Esophagus squamous epithelium (tissue), 5 donors: ENCODE data around the gene HPS3. TPM values are rescaled to one million over a fixed set of nuclear protein-coding genes. Genes with fewer than 3 reads are reported as not detected.

Experiments used
- DNase-seq: peaks from one replicate; lab custom pipeline; 2025; lab: John Stamatoyannopoulos, UW
- H3K27ac ChIP-seq, 4 donors: fragments of 200-600 bp; sonication (generic); one replicate each; pipeline ENCODE4 v1.5.1; 2016 to 2019; ENCODE audit warnings: mild to moderate bottlenecking in 1 of 4
- H3K27me3 ChIP-seq, 4 donors: fragments of 200-600 bp; sonication (generic); 1 replicate in 3 of 4; 2 replicates in 1 of 4; pipeline versions ENCODE4 v1.5.1 to v1.6.0; 2017 to 2021; ENCODE audit warnings: antibody characterized with exemption in 1 of 4
- H3K36me3 ChIP-seq, 3 donors: fragments of 200-600 bp; sonication (generic); one replicate each; pipeline ENCODE4 v1.5.1; 2016 to 2019
- H3K4me1 ChIP-seq, 3 donors: fragments of 200-600 bp; sonication (generic); one replicate each; pipeline ENCODE4 v1.5.1; 2017 to 2019
- H3K4me3 ChIP-seq, 4 donors: fragments of 200-600 bp; sonication (generic); 1 replicate in 3 of 4; 2 replicates in 1 of 4; pipeline ENCODE4 v1.5.1; 2016 to 2019; ENCODE audit warnings: mild to moderate bottlenecking in 2 of 4, moderate library complexity in 1 of 4
- H3K9me3 ChIP-seq, 3 donors: fragments of 200-600 bp; sonication (generic); one replicate each; pipeline ENCODE4 v1.5.1; 2016 to 2019
- CTCF ChIP-seq, 6 experiments: fragments of 450-650 bp in 4 of 6; fragments of 200-600 bp in 2 of 6; sonication (generic) in 2 of 6; IDR thresholded peaks; one replicate each; pipeline ENCODE4 v1.5.1; 2016 to 2019; ENCODE audit warnings: antibody characterized with exemption in 6 of 6, mild to moderate bottlenecking in 4 of 6, moderate library complexity in 4 of 6
- POLR2A ChIP-seq, 4 donors: fragments of 450-650 bp; IDR thresholded peaks; one replicate each; pipeline ENCODE4 v1.6.1; 2017; ENCODE audit warnings: antibody characterized with exemption in 4 of 4, mild to moderate bottlenecking in 4 of 4, moderate library complexity in 3 of 4
- WGBS, 2 donors: methylation state at CpG; one replicate each; pipeline ENCODE4 v1.1.5; 2018; 5-methylcytosine and 5-hydroxymethylcytosine counted together
- intact Hi-C: fragments of 100-400 bp; cut with DNase I; formaldehyde crosslinking; loops from one replicate; pipeline ENCODE4 v1.15.0; 2022
- total RNA-seq, 4 donors: library from RNA; depleted of rRNA; stranded (reverse); fragments of >200 nt; gene quantifications; one replicate each; pipeline ENCODE4 v1.1.0, GENCODE V29; 2016
- donor health status: DM: yes; HTN: yes; CAD: no.

Gene HPS3
- total RNA-seq: 10 to 100 TPM in 2 of 4 donors, 1 to 10 TPM in 2; 4.3 to 11.8 (median 9.7) TPM

GRCh38 chr3:149129326-149130205 is at the start of gene HPS3:
TSS of gene HPS3 (plus strand) at chr3:149129638. CDS start at chr3:149129724, 86 bp downstream.
- peaks cover 0 to 47% (median 14%) of the 10 kb centered on the region in 3 donors for H3K4me1 ChIP-seq
- intact Hi-C loops: loop anchor here (5.0 kb wide), 1 partner anchor 143 kb away; no protein-coding TSS in a partner anchor
- DNase-seq: peak; percentile 71
- no peaks in the 10 kb centered on the region for H3K36me3 ChIP-seq
- peak in 3 of 6 experiments; percentile 11 to 26 (median 13) for TF ChIP-seq CTCF (IDR thresholded peaks at IDR 0.05)
- TF ChIP-seq POLR2A (IDR thresholded peaks at IDR 0.05): peak in 3 of 4 donors; percentile 84 to 94 (median 89)
- H3K4me3 ChIP-seq: peak within 1 kb of the TSS; percentile 77 to 92 (median 88)
- no peaks in the 10 kb centered on the region for H3K27me3 ChIP-seq
- WGBS, 2 donors: 1 to 2% methylated on average over 20 to 27 of the region's 84 CpGs
- H3K27ac ChIP-seq: peak within 1 kb of the TSS; percentile 84 to 90 (median 90)
- H3K9me3 ChIP-seq: no peaks in the 10 kb centered on the region

GRCh38 chr3:149080011-149080698 is 49.3 kb upstream of the HPS3 start:
- no peaks in the 10 kb centered on the region for H3K27me3 ChIP-seq
- peaks cover under 1 to 14% (median 4%) of the 10 kb centered on the region in 3 donors for H3K4me1 ChIP-seq
- 91 to 92% methylated on average over 3 of the region's 3 CpGs for WGBS, 2 donors
- DNase-seq: no peak
- no peaks in the 10 kb centered on the region for H3K9me3 ChIP-seq
- H3K27ac ChIP-seq: no peak overlapping the region
- intact Hi-C loops: no loop called here
- TF ChIP-seq POLR2A (IDR thresholded peaks at IDR 0.05): no peak
- no peak for TF ChIP-seq CTCF (IDR thresholded peaks at IDR 0.05)
- peaks cover 0 to 14% (median 0%) of the 10 kb centered on the region in 3 donors for H3K36me3 ChIP-seq
- H3K4me3 ChIP-seq: no peak overlapping the region

- H3K4me1 ChIP-seq: peaks cover 4 to 19% (median 9%) of the 10 kb centered on the region in 3 donors
- H3K36me3 ChIP-seq: peaks cover 0 to 9% (median 0%) of the 10 kb centered on the region in 3 donors
- no peak overlapping the region for H3K4me3 ChIP-seq
- DNase-seq: no peak
- 67 to 69% methylated on average over 2 of the region's 2 CpGs for WGBS, 2 donors
- H3K27me3 ChIP-seq: no peaks in the 10 kb centered on the region
- H3K27ac ChIP-seq: no peak overlapping the region
- H3K9me3 ChIP-seq: no peaks in the 10 kb centered on the region
- TF ChIP-seq CTCF (IDR thresholded peaks at IDR 0.05) (no peak), POLR2A (IDR thresholded peaks at IDR 0.05) (no peak)
- intact Hi-C loops: no loop called here
Measured at GRCh38 chr3:149080699-149081091, 48.7 kb upstream of the HPS3 start.

- WGBS, 2 donors: 93 to 100% methylated on average over 1 of the region's 1 CpG
- Histone ChIP-seq H3K27ac (no peak overlapping the region), H3K4me3 (no peak overlapping the region), H3K4me1 (peaks cover 4 to 24% (median 9%) of the 10 kb centered on the region in 3 donors), H3K27me3 (no peaks in the 10 kb centered on the region), H3K36me3 (peaks cover 0 to 8% (median 0%) of the 10 kb centered on the region in 3 donors), H3K9me3 (no peaks in the 10 kb centered on the region)
- TF ChIP-seq CTCF (IDR thresholded peaks at IDR 0.05): no peak
- TF ChIP-seq POLR2A (IDR thresholded peaks at IDR 0.05): no peak
- no peak for DNase-seq
- intact Hi-C loops: no loop called here
Measured at GRCh38 chr3:149081772-149082171, 47.7 kb upstream of the HPS3 start.
